HT1080 (cell line): ENCODE data around the gene ADAMTS17. TPM values are rescaled to one million over a fixed set of nuclear protein-coding genes. Genes with fewer than 3 reads are reported as not detected.
A peak's percentile ranks its signal among the peaks of the same experiment; 100 is the strongest.
"Not testable (repeated sequence)": the region's sequence is repeated elsewhere in the genome, so short reads cannot be mapped to it uniquely, and the experiment has no call there.

ENCODE experiments used
- DNase-seq: peaks from one replicate; pipeline ENCODE4 v3.0.0-alpha.2; 2015; ENCODE audit warnings: low read depth
- total RNA-seq: library from RNA; depleted of rRNA; stranded (reverse); fragments of >200 nt; shearing (Covaris generic); gene quantifications from 2 replicates; pipeline ENCODE4 v1.2.3, GENCODE V29; 2014

The ADAMTS17 gene
- total RNA-seq, 1 experiment from 2014 or later = 0.05 TPM

DNA sequence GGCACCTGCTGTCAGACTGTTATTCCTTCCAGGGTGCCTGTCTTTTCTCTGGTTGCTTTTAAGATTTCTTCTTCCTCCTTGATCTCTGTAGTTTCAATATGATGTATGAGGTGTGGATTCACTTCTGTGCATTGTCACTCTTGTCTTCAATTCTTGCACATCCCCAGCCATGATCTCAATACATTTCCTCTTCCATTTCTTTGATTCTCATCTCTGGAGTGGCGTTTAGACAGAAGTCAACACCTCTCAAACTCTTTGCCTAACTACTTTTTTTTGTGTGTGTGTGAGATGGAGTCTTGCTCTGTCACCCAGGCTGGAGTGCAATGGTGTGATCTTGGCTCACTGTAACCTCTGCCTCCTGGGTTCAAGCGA, 384.1 kb downstream of the ADAMTS17 start:
- no peak for DNase-seq

DNA sequence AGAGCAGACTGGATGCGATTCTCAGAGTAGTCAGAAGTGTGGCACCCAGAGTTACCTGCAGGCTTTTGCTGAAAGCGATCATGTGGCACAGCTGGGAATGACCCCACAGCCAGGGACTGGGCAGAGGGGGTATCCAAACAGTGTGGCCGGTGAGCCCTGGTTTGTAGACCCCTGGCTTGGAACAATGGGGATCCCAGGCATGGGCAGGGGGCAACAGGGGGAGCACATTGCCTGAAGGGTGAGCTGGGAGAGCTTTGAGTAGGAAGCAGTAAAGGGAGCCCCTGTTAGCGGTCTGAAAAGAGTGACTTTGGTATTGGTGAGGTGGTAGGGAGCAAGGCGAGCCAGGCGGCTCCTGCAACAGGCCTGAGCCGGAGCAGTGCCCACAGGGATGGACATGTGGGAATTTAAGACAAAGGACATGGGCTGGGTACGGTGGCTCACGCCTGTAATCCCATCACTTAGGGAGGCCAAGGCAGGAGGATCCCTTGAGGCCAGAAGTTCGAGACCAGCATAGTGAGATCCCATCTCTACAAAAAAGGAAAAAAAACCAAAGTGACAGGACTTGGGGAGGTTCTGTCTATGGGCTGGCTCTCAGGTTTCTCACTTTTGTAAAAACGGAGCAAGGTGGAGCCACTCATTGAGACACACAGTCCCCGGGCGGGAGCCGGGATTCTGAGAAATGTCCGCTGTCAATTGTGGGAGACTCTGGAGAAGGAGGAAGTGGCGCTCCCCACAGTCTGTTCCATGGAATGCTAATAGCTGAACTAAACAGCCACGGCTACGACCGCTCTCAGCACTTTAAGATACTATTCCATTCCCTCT, 384.7 kb downstream of the ADAMTS17 start:
- DNase-seq = no peak

DNA sequence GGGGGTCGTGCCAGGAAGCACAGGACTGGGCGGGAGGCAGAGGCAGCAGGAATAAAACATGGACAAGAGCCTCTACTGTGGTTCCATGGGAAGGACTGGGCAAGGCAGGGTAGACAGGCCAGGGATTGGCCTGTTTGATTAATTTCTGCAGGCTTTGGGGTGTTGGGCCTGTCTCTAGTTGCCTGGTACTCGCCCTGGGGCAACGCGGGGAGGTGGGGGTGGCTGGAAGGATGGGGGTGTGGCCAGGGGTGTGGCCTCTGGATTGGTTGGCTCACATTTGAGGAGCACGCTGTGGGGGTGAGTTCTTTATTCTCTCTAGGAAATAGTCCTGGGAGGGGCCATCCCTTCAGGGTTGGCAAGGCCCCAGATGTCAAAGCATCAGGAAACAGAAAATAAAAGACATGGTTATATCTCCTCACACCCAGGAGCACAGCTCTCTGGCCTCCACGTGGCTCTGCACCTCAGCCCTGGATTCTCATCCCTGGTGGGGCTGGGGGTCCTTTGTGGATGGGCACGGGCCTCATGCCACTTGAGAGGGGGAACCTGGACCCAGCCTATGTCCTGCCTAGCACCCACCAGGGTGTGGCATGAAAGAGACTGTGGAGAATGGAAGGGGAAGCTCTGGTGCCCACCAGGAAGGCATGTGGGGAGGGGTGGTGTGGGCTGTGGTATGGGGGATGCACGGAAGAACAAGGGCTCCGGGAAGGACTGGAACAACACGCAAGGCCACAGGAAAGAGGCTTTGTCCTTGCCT, 385.6 kb downstream of the ADAMTS17 start:
- no peak for DNase-seq

GRCh38 chr15:99955532-99955931, 386.2 kb downstream of the ADAMTS17 start:
- DNase-seq = no peak

DNA sequence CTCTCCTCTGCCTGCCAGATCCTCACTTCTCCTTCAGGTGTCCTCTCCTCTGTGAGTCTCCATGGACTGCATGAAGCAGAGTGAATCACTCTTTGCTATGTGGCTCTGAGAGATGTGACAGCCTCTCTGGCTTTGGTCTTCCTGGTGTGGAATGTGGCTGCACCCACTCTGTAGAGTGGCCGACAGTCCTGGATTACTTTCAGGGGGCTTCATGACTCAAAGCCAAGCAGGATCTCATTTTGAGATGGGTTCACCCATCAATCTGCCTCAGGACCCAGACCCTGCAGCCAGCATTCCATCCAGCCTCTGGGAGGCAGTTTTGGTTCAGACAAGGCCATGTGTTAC, 386.6 kb downstream of the ADAMTS17 start:
- no peak for DNase-seq

GRCh38 chr15:99954361-99955180, 387.2 kb downstream of the ADAMTS17 start:
- DNase-seq = no peak

- no peak for DNase-seq
These were observed 387.9 kb downstream of the ADAMTS17 start for GRCh38 chr15:99953886-99954285.

DNA sequence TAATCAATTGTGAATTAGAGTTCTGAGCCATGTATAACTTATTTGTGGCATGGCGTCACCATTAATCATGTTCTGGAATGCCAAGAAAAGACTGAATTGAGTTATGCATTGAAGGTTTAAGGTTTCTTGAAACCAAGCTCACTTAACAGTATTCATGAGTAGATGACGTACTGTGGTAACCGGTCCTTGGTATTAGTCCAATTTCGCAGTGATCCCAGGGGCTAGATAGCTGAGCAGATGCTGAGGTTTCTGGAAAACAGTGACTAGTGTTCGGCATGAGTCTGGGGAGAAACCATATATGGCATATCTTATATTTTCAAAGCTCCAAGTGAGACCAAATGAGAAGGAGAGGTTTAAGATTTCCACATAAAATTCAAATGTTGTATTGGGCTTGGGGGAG, 390.3 kb downstream of the ADAMTS17 start:
- peak; percentile 77 for DNase-seq

- no peak for DNase-seq
These were observed 397.6 kb downstream of the ADAMTS17 start for GRCh38 chr15:99944131-99944530.

- no peak for DNase-seq
These were observed 398.3 kb downstream of the ADAMTS17 start for GRCh38 chr15:99943466-99943865.

DNA sequence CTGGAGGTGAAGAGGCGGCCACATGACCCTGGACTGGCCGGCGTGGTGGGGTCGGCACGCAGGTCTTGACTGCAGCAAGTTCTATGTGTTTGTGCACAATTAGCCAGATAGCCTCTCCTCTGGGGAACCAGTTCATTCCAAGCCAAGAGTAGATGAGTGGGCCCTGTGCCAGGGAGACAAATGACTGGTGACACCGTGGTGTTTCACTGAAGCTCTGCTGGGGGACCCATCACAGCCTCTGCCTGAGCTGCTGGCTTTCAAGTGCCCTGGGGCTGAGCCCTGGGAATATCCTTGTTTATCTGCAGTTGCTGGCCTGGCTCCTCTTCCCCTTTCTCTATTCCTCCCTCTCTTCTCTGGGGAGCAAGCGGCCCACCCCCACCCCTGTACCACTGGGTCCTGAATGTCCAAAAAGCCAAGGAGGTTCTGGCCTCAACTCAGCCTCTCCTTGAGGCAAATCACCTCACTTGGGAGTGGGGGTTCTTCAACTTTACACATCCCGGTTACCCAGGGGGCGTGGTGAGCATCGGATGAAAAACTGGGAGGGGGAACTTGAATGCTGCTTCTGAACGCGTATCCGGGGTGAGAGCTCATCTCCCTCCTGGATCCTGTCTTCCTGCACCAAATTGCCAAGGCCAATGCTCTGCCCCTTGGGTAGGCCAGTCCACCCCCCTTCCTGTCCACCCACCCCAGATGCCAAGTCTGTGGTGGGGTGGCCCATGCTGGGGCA, 408.9 kb downstream of the ADAMTS17 start:
- no peak for DNase-seq

DNA sequence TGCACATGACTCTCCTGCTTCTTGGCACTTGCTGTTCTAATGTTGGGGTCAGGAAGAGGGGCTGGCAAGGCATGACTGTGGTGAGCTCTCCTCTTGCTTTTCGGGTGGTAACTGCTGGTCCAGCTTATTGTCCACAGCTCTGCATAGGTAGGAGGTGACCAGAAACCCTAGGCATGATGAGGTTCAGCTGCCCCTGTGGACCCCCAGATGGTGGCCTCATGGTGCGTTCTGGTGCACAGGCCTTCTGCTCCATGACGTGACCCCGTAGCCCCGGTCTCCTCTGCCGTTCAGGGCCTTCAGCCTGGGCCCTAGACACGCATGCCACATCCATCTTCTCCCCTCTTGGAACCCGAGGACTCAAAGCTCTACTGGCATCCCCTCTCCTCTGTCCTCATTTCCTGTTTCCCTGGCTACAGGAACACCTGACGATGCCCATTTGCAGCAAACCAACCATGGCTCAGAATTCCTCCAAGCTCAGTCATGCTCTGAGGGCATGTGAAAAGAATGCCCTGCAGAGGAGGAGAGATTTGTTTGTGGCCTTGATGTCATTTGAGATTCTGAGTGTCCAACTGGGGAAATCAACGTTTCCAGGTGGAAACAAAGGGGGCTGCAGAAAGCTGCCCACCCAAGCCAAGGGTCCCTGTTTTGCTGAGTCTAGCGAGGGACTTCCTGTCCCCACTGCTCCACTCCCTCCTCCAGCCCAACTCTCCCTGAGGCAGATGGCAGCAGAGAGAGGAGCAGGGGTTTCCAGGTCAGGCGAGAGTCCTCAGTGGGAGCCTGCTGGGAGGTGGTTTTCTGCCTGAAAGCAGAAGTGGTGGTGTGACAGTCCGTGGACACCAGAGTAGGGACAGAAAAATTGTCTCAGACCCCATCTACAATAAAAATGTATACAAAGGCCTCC, 409.8 kb downstream of the ADAMTS17 start:
- peak; percentile 66 for DNase-seq

- no peak for DNase-seq
These were observed 411.1 kb downstream of the ADAMTS17 start for GRCh38 chr15:99930696-99931095.

GRCh38 chr15:99929266-99929665, 412.5 kb downstream of the ADAMTS17 start:
- no peak for DNase-seq

GRCh38 chr15:99928429-99928981, 413.3 kb downstream of the ADAMTS17 start:
- DNase-seq = peak; percentile 48

- DNase-seq = not testable (repeated sequence)
These were observed 415.2 kb downstream of the ADAMTS17 start for GRCh38 chr15:99926532-99926931.

- no peak for DNase-seq
These were observed 415.9 kb downstream of the ADAMTS17 start for GRCh38 chr15:99925661-99926461.

DNA sequence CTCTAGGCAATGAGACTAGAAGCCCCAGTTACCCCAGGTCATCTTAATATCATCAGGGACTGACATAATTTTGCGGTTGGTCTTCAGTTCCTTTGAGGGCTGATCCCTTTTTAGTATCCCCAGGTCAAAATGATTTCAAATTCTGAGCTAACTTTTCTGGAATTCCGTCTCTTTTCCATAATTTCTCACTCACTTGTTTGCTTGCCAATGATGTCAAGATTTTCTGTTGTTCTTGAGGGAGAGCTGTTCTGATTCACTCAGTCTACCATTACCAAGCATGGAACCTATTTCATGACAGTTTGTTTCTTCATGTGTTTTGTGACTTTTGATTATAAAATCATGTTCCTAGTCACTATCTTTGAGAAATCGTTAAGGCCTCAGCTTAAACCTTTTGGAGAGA, 418.1 kb downstream of the ADAMTS17 start:
- no peak for DNase-seq
